Kasumi-1 (cell line): ENCODE measurements around the gene LRMDA.

Experiments
- DNase-seq, 2 experiments: peaks; one replicate each; lab custom pipeline; 2025; lab: John Stamatoyannopoulos, UW

The LRMDA gene

GRCh38 chr10:76086761-76087639, 655.6 kb downstream of the LRMDA start:
- peak; percentile 22 to 63 for DNase-seq

GRCh38 chr10:76088008-76088407, 656.6 kb downstream of the LRMDA start:
- DNase-seq = no peak

GRCh38 chr10:76088980-76089379, 657.6 kb downstream of the LRMDA start:
- no peak for DNase-seq

- no peak for DNase-seq
These were observed 658.2 kb downstream of the LRMDA start for GRCh38 chr10:76089556-76090180.

GRCh38 chr10:76091926-76092325, 660.5 kb downstream of the LRMDA start:
- no peak for DNase-seq

- DNase-seq = no peak
These were observed 675.2 kb downstream of the LRMDA start for GRCh38 chr10:76106611-76107010.

GRCh38 chr10:76108563-76109359, 677.3 kb downstream of the LRMDA start:
- no peak for DNase-seq

- no peak for DNase-seq
These were observed 680.0 kb downstream of the LRMDA start for GRCh38 chr10:76111404-76111803.

GRCh38 chr10:76111986-76112825, 680.8 kb downstream of the LRMDA start:
- DNase-seq = no peak

- DNase-seq = no peak
These were observed 681.4 kb downstream of the LRMDA start for GRCh38 chr10:76112826-76113150.

- peak in 1 of 2 experiments; percentile 8 for DNase-seq
These were observed 682.5 kb downstream of the LRMDA start for GRCh38 chr10:76113952-76114351.

- no peak for DNase-seq
These were observed 683.2 kb downstream of the LRMDA start for GRCh38 chr10:76114581-76115001.

- DNase-seq = no peak
These were observed 683.7 kb downstream of the LRMDA start for GRCh38 chr10:76115131-76115470.

- no peak for DNase-seq
These were observed 684.2 kb downstream of the LRMDA start for GRCh38 chr10:76115471-76116155.

- DNase-seq = no peak
These were observed 685.1 kb downstream of the LRMDA start for GRCh38 chr10:76116523-76116922.

- DNase-seq = no peak
These were observed 686.5 kb downstream of the LRMDA start for GRCh38 chr10:76117949-76118348.

- DNase-seq = no peak
These were observed 687.6 kb downstream of the LRMDA start for GRCh38 chr10:76119036-76119435.

- no peak for DNase-seq
These were observed 688.1 kb downstream of the LRMDA start for GRCh38 chr10:76119515-76119914.

GRCh38 chr10:76122056-76122455, 690.6 kb downstream of the LRMDA start:
- DNase-seq = no peak

- DNase-seq = no peak
These were observed 692.9 kb downstream of the LRMDA start for GRCh38 chr10:76124280-76124679.

GRCh38 chr10:76125900-76126299, 694.5 kb downstream of the LRMDA start:
- no peak for DNase-seq
